K562 (cell line): ENCODE data around the gene CCDC69. TPM values are rescaled to one million over a fixed set of nuclear protein-coding genes. Genes with fewer than 3 reads are reported as not detected.

Source experiments
- ATAC-seq: fragments of 200-7000 bp; cut with Tn5 transposase; 3 replicates; pipeline ENCODE4 v1.9.1; 2020; ENCODE audit warnings: moderate library complexity
- BruUV-seq: library from RNA; stranded (reverse); fragments of 400-500 nt; replicated peaks from 2 replicates; lab custom pipeline; 2021; lab: Mats Ljungman, UMichigan
- CTCF ChIA-PET: fragments of 300-600 bp; formaldehyde crosslinking; extraction: SDS; loops from one replicate; lab custom pipeline; 2021; ENCODE audit warnings: low intra/inter-chr PET ratio; lab: Yijun Ruan, JAX
- POLR2A ChIA-PET: fragments of 300-600, 350-650 bp; sonication (Branson Sonifier 250); formaldehyde crosslinking; extraction: SDS; loops from one replicate; lab custom pipeline; 2021; ENCODE audit warnings: antibody characterized with exemption, inconsistent platforms; lab: Yijun Ruan, JAX
- DNase-seq, 4 experiments: peaks; one replicate each; pipeline versions ENCODE4 v3.0.0 to v3.0.0-alpha.2; 2011 to 2018; ENCODE audit warnings: low spot score in 3 of 4, mixed read lengths in 3 of 4; ENCODE audit errors: extremely low read depth in 1 of 4
- FAIRE-seq: peaks from 2 replicates; lab custom pipeline; 2011; peaks lifted over from hg19 to GRCh38; lab: Jason Lieb, UNC
- H2AFZ ChIP-seq: 2 replicates; pipeline ENCODE4 v1.6.0; 2011; ENCODE audit warnings: low read depth, low read length, control low read depth, inconsistent platforms
- H3K27ac ChIP-seq: fragments of 200-600 bp; 3 replicates; pipeline ENCODE4 v1.8.0; 2011; ENCODE audit warnings: low read depth, mild to moderate bottlenecking, control low read depth, inconsistent platforms, low read length, moderate library complexity, mixed read lengths; ENCODE audit errors: extremely low read depth
- H3K27me3 ChIP-seq, 2 experiments: fragments of 300-600 bp in 1 of 2; 2 replicates in 1 of 2; 3 replicates in 1 of 2; pipeline versions ENCODE4 v1.6.0 to v1.8.0; 2011; ENCODE audit warnings: inconsistent platforms in 2 of 2, low read length in 2 of 2, mild to moderate bottlenecking in 1 of 2, mixed read lengths in 1 of 2, moderate library complexity in 1 of 2; ENCODE audit not compliant: control insufficient read depth in 2 of 2, insufficient read depth in 2 of 2
- H3K36me3 ChIP-seq: fragments of 300-600 bp; 3 replicates; pipeline ENCODE4 v1.8.0; 2011; ENCODE audit warnings: mild to moderate bottlenecking, low read length, inconsistent platforms; ENCODE audit not compliant: control insufficient read depth, insufficient read depth
- H3K4me1 ChIP-seq, 2 experiments: fragments of 200-600 bp in 1 of 2; replicated peaks in 1 of 2; 2 replicates in 1 of 2; 3 replicates in 1 of 2; pipeline versions ENCODE4 v1.5.1 to v1.8.0; 2011; ENCODE audit warnings: inconsistent platforms in 2 of 2, low read length in 2 of 2, mild to moderate bottlenecking in 1 of 2, mixed read lengths in 1 of 2, moderate library complexity in 1 of 2; ENCODE audit not compliant: control insufficient read depth in 2 of 2, insufficient read depth in 2 of 2
- H3K4me2 ChIP-seq: 2 replicates; pipeline ENCODE4 v1.6.1; 2011; ENCODE audit warnings: low read length, control low read depth, inconsistent platforms, mixed read lengths; ENCODE audit not compliant: insufficient read depth
- H3K4me3 ChIP-seq: fragments of 200-600 bp; sonication (generic), shearing (Covaris generic); 2 replicates; pipeline ENCODE4 v1.5.1; 2016; ENCODE audit warnings: control low read depth, inconsistent platforms
- H3K79me2 ChIP-seq: fragments of 200-600 bp; 3 replicates; pipeline ENCODE4 v1.8.0; 2011; ENCODE audit warnings: low read length, inconsistent platforms; ENCODE audit not compliant: control insufficient read depth, insufficient read depth
- H3K9ac ChIP-seq, 2 experiments: 2 replicates each; pipeline versions ENCODE4 v1.6.0 to v1.6.1; 2011; ENCODE audit warnings: low read depth in 2 of 2, low read length in 2 of 2, control low read depth in 1 of 2, inconsistent platforms in 1 of 2, mild to moderate bottlenecking in 1 of 2, mixed read lengths in 1 of 2; ENCODE audit not compliant: insufficient read depth in 1 of 2
- H3K9me1 ChIP-seq: one replicate; pipeline ENCODE4 v1.6.0; 2011; ENCODE audit warnings: inconsistent platforms, mild to moderate bottlenecking, low read length, moderate library complexity; ENCODE audit not compliant: control insufficient read depth, insufficient read depth
- H3K9me3 ChIP-seq: replicated peaks from 2 replicates; pipeline ENCODE4 v1.5.1; 2011; ENCODE audit warnings: low read depth, low read length, inconsistent platforms; ENCODE audit not compliant: control insufficient read depth, insufficient read depth
- H4K20me1 ChIP-seq: replicated peaks from 2 replicates; pipeline ENCODE4 v1.6.1; 2011; ENCODE audit warnings: low read length, inconsistent platforms, mixed read lengths; ENCODE audit not compliant: control insufficient read depth, insufficient read depth
- CREM ChIP-seq: IDR thresholded peaks from 2 replicates; pipeline ENCODE4 v1.6.1; 2014; ENCODE audit warnings: antibody characterized with exemption, low read depth
- CTBP1 ChIP-seq: fragments of 450-650 bp; IDR thresholded peaks from 2 replicates; pipeline ENCODE4 v1.6.1; 2016; ENCODE audit warnings: borderline replicate concordance
- E2F6 ChIP-seq, 2 experiments: IDR thresholded peaks; 2 replicates each; pipeline ENCODE4 v1.6.1; 2011; ENCODE audit warnings: borderline replicate concordance in 1 of 2, control low read depth in 1 of 2, low read depth in 1 of 2, low read length in 1 of 2, mild to moderate bottlenecking in 1 of 2, mixed read lengths in 1 of 2, moderate library complexity in 1 of 2; ENCODE audit not compliant: insufficient read depth in 1 of 2, insufficient read length in 1 of 2, poor library complexity in 1 of 2, severe bottlenecking in 1 of 2; ENCODE audit errors: extremely low read depth in 1 of 2
- FOXA3 ChIP-seq, 2 experiments: fragments of 450-650 bp in 1 of 2; sonication (generic) in 1 of 2; formaldehyde crosslinking; IDR thresholded peaks in 1 of 2; conservative IDR thresholded peaks in 1 of 2; 2 replicates each; pipeline versions ENCODE4 v1.4.0 to v1.8.0; 2020 to 2022; ENCODE audit warnings: mild to moderate bottlenecking in 2 of 2, missing genetic modification reagents in 1 of 2
- MEIS2 ChIP-seq: fragments of 450-650 bp; IDR thresholded peaks from 2 replicates; pipeline ENCODE4 v1.6.1; 2014; ENCODE audit warnings: mild to moderate bottlenecking; ENCODE audit not compliant: partially characterized antibody
- MGA ChIP-seq: fragments of 450-650 bp; IDR thresholded peaks from 2 replicates; pipeline ENCODE4 v1.6.1; 2016; ENCODE audit warnings: mild to moderate bottlenecking, moderate library complexity
- SIN3A ChIP-seq, 2 experiments: fragments of 150-350 bp in 1 of 2; IDR thresholded peaks; 2 replicates each; pipeline ENCODE4 v1.6.1; 2011 to 2016; ENCODE audit warnings: borderline replicate concordance in 2 of 2, low read depth in 2 of 2, low read length in 2 of 2, mild to moderate bottlenecking in 2 of 2, moderate library complexity in 2 of 2; ENCODE audit not compliant: control insufficient read depth in 1 of 2
- ZBTB7A ChIP-seq: IDR thresholded peaks from 2 replicates; pipeline ENCODE4 v1.6.1; 2011; ENCODE audit warnings: low read depth, mild to moderate bottlenecking, low read length, moderate library complexity, borderline replicate concordance; ENCODE audit not compliant: control insufficient read depth
- WGBS: fragments of 100-300 bp; shearing (Covaris generic); methylation state at CpG from one replicate; pipeline ENCODE4 v1.1.6; 2016; ENCODE audit warnings: low coverage, mixed read lengths; ENCODE audit not compliant: insufficient coverage; ENCODE audit errors: missing lambda C conversion rate; 5-methylcytosine and 5-hydroxymethylcytosine counted together
- in situ Hi-C: fragments of 300-500 bp; cut with MboI; formaldehyde crosslinking; loops from 4 replicates; pipeline ENCODE4 v1.15.0; 2018; ENCODE audit warnings: inconsistent platforms, mixed read lengths
- intact Hi-C: fragments of 100-400 bp; cut with micrococcal nuclease; formaldehyde crosslinking; loops from 2 replicates; pipeline ENCODE4 v1.14.2; 2022
- polyA plus RNA-seq, 8 experiments: library from polyadenylated mRNA; depleted of rRNA in 4 of 8; stranded (reverse) in 5 of 8; unstranded in 3 of 8; fragments of >200 nt; fragmentation: Nextera tagmentation in 2 of 8; fragmentation: Illumina TruSeq in 1 of 8; extraction: Ambion mirVana in 2 of 8; extraction: Trizol in 1 of 8; gene quantifications; 2 replicates each; pipeline versions ENCODE4 v1.2.1 to v1.2.3, GENCODE V29; 2011 to 2014; ENCODE audit warnings: inconsistent platforms in 1 of 8, missing spikeins in 1 of 8
- total RNA-seq, 7 experiments: library from RNA; depleted of rRNA in 6 of 7; stranded (reverse); fragments of >200 nt in 6 of 7; fragmentation: Illumina TruSeq in 2 of 7; extraction: Trizol in 2 of 7; gene quantifications; 2 replicates each; pipeline versions ENCODE4 v1.2.1 to v1.2.3, GENCODE V29; 2011 to 2021; ENCODE audit warnings: low replicate concordance in 1 of 7

Gene CCDC69
- total and polyA plus RNA-seq, 9 of the 15 experiments (the other 6 are each of a cell fraction or from before 2014, with no cell fraction given): 0.65 to 12.2 (median 7.6) TPM

GRCh38 chr5:151158287-151158661, 65.6 kb downstream of the CCDC69 start:
- H3K36me3 ChIP-seq: no peaks in the 10 kb centered on the region
- no peaks in the 10 kb centered on the region for H3K79me2 ChIP-seq
- H3K4me3 ChIP-seq: peak overlapping the region; percentile 43; the same call in 1 of the 2 replicates
- H3K4me1 ChIP-seq: peaks cover 24 to 25% of the 10 kb centered on the region in 2 experiments
- peak overlapping the region; percentile 88 for H2AFZ ChIP-seq
- H3K9ac ChIP-seq: peak overlapping the region; percentile 40 to 88; a peak in 3 of 4 replicates
- H3K27ac ChIP-seq: peak overlapping the region; percentile 39; the same call in 1 of the 3 replicates
- in situ Hi-C loops: no loop called here
- no peaks in the 10 kb centered on the region for H3K9me1 ChIP-seq
- intact Hi-C loops: no loop called here
- H4K20me1 ChIP-seq: no peaks in the 10 kb centered on the region
- H3K27me3 ChIP-seq: peaks cover 0 to 2% of the 10 kb centered on the region in 2 experiments; a peak in 1 of 5 replicates
- CTCF ChIA-PET: interaction anchor here (1.2 kb wide), 1 partner anchor 32 kb away, joined by 3 read pairs; no protein-coding TSS in a partner anchor
- FAIRE-seq (peak; percentile 87), ATAC-seq (peak; percentile 75), DNase-seq (peak; percentile 65 to 85 (median 77))
- WGBS: 0% methylated on average over 6 of the region's 6 CpGs
- H3K4me2 ChIP-seq: peak overlapping the region; percentile 79
- no TSS peak for BruUV-seq
- H3K9me3 ChIP-seq: no peaks in the 10 kb centered on the region
- POLR2A ChIA-PET: interaction anchor here (0.6 to 1.5 kb wide), 5 partner anchors 43 to 1296 kb away, joined by 3 to 4 read pairs (median 3); no protein-coding TSS in a partner anchor
- TF ChIP-seq CTBP1 (peak; percentile 62), FOXA3 (CRISPR knock-in tag; conservative IDR thresholded peaks at IDR 0.05 in 1 of 2, IDR thresholded peaks at IDR 0.05 in 1 of 2) (no peak), SIN3A (IDR thresholded peaks at IDR 0.05; ENCODE audit: borderline replicate concordance in 2 of 2, control insufficient read depth in 1 of 2, low read depth in 2 of 2, low read length in 2 of 2) (no peak), E2F6 (IDR thresholded peaks at IDR 0.05; ENCODE audit: borderline replicate concordance in 1 of 2, extremely low read depth in 1 of 2, insufficient read depth in 1 of 2, insufficient read length in 1 of 2, low read depth in 1 of 2, low read length in 1 of 2, poor library complexity in 1 of 2, severe bottlenecking in 1 of 2) (peak; percentile 30 to 70), ZBTB7A (0 out of 2 replicates have a peak, but pooled peaks have one; percentile 27), CREM (0 out of 2 replicates have a peak, but pooled peaks have one; percentile 16), MEIS2 (no peak), MGA (peak; percentile 46)
